Activated T-helper 17 cell treated with anti-CD3 and anti-CD28 coated beads, Interleukin-2, amount 50 U/mL, for 72 hours (primary cell): ENCODE results near the gene C18orf32. TPM values are rescaled to one million over a fixed set of nuclear protein-coding genes. Genes with fewer than 3 reads are reported as not detected.
"Not testable (repeated sequence)": the region's sequence is repeated elsewhere in the genome, so short reads cannot be mapped to it uniquely, and the experiment has no call there.

Experiments used
- ATAC-seq: fragments of 150-1000 bp; cut with Tn5 transposase; replicated peaks from 2 replicates; pipeline ENCODE4 v1.10.0; 2021; ENCODE audit warnings: mild to moderate bottlenecking, moderate library complexity
- H3K27ac Mint-ChIP-seq: one replicate; pipeline ENCODE4 v1.8.0; 2022; ENCODE audit warnings: mixed read lengths
- H3K27me3 Mint-ChIP-seq: one replicate; pipeline ENCODE4 v1.8.0; 2022; ENCODE audit warnings: mixed read lengths
- H3K36me3 Mint-ChIP-seq: one replicate; pipeline ENCODE4 v1.8.0; 2022; ENCODE audit warnings: low read depth, mild to moderate bottlenecking, mixed read lengths
- H3K4me1 Mint-ChIP-seq: one replicate; pipeline ENCODE4 v1.8.0; 2022; ENCODE audit warnings: mixed read lengths
- H3K4me3 Mint-ChIP-seq: one replicate; pipeline ENCODE4 v1.8.0; 2022; ENCODE audit warnings: mild to moderate bottlenecking, mixed read lengths
- H3K9me3 Mint-ChIP-seq: one replicate; pipeline ENCODE4 v1.8.0; 2022; ENCODE audit warnings: mixed read lengths
- total RNA-seq, 2 donors: library from RNA; stranded (reverse); gene quantifications; one replicate each; pipeline ENCODE4 v1.2.3, GENCODE V29; 2022

C18orf32 gene
- total RNA-seq, 2 donors from 2014 or later = 15.6 to 17.4 TPM

DNA sequence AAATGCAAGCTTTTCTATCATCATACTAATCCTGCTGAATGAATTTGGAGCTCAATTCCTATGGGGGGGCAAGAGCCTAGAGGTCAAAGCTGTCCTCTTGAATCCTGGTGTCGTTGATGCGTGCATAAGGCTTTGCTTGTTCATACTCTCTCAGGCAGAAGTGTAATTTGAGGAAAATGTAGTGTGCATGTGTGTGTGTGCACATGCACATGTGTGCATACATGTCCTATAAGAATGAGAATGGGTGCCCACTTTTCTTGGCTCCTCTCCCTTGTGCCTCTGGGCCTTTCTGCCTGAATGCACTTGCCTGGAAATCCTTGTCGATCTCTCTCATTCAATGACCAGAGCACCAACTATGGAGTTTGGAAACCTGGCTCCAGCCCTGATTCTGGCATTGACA is 28.5 kb upstream of the C18orf32 start:
- no peak for ATAC-seq
- Mint-ChIP-seq H3K36me3 (no peaks in the 10 kb centered on the region), H3K4me3 (no peak overlapping the region), H3K4me1 (no peaks in the 10 kb centered on the region), H3K27ac (no peak overlapping the region), H3K9me3 (no peaks in the 10 kb centered on the region), H3K27me3 (peaks cover 4% of the 10 kb centered on the region)

DNA sequence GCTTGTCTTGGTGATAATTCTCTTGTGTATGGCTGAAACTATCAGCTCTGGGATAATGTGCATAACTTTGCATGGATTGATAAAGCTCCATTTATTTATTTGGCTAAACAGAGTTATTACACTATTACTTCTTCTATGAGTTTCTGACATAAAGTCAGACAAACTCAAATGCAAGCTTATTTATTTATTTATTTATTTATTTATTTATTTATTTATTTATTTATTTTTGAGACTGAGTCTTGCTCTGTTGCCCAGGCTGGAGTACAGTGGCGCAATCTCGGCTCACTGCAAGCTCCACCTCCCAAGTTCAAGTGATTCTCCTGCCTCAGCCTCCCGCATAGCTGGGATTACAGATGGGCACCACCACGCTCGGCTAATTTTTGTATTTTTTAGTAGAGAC is 28.0 kb upstream of the C18orf32 start:
- not testable (repeated sequence) for H3K4me1 Mint-ChIP-seq, H3K9me3 Mint-ChIP-seq, H3K4me3 Mint-ChIP-seq, H3K27ac Mint-ChIP-seq, ATAC-seq, H3K36me3 Mint-ChIP-seq, H3K27me3 Mint-ChIP-seq

DNA sequence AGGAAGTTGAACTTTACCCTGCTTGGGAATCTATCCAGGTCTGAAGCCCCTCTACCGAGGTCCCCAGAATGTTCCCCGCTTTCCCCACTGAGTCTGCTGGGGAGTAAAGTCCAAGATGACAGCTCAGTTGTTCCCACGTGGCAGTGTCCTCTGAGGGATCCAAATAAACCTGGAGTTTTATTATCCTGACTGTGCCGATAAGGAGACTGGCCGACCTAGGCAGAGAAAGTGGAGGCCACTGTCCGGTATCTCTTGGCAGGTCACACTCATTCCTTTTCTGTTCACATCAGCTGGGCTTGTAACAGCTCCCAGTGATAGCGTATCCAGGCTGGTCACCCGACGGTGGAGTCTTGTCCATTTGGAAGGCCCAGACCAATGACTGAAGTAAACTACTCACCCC is 27.5 kb upstream of the C18orf32 start:
- ATAC-seq = no peak
- Mint-ChIP-seq H3K27me3 (peaks cover 4% of the 10 kb centered on the region), H3K27ac (no peak overlapping the region), H3K9me3 (no peaks in the 10 kb centered on the region), H3K4me1 (no peaks in the 10 kb centered on the region), H3K4me3 (no peak overlapping the region), H3K36me3 (no peaks in the 10 kb centered on the region)

GRCh38 chr18:49512876-49513275 is 25.8 kb upstream of the C18orf32 start:
- H3K27ac Mint-ChIP-seq, H3K4me3 Mint-ChIP-seq: not testable (repeated sequence)

DNA sequence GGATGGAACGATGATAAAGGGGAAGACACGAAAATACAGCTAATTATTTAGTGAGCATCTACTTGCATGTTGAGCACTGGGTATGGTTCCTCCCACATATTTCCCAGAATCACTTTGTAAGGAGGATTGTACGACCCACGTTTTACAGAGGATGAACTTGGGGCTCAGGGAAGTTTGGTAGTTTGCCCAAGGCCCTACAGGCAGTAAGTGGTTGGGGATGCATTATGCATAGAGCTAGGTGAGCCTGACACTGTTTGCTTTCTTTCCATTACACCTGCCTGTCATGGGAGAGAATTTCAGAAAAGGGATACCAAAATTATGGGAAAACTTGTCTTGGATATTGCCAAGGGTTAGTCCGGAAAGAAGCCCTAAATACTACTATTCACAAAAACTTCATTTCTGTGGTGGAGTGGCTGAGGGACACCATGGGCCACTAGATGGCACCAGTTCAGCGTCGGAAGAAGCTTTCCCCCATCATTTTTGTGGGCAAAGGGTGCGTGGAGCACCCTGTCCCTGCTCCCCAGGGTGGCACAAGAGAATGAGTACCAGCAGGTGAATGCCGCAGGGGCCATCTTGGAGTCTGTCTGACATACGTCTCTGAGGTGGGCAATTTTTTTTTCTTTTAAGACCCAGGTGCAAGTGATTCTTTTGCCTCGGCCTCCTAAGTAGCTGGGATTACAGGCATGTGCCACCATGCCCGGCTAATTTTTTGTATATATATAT is 23.5 kb upstream of the C18orf32 start:
- H3K36me3 Mint-ChIP-seq = no peaks in the 10 kb centered on the region
- no peaks in the 10 kb centered on the region for H3K4me1 Mint-ChIP-seq
- H3K27me3 Mint-ChIP-seq = peaks cover 14% of the 10 kb centered on the region
- H3K4me3 Mint-ChIP-seq = no peak overlapping the region
- H3K27ac Mint-ChIP-seq = no peak overlapping the region
- H3K9me3 Mint-ChIP-seq = no peaks in the 10 kb centered on the region
- peak; percentile 52 for ATAC-seq

More at GRCh38 chr18:49512876-49513275, 25.8 kb upstream of the C18orf32 start:
- not testable (repeated sequence) for H3K27me3 Mint-ChIP-seq, ATAC-seq, H3K4me1 Mint-ChIP-seq, H3K36me3 Mint-ChIP-seq, H3K9me3 Mint-ChIP-seq

GRCh38 chr18:49506438-49506837 is 19.4 kb upstream of the C18orf32 start:
- not testable (repeated sequence) for H3K36me3 Mint-ChIP-seq, H3K4me1 Mint-ChIP-seq, H3K4me3 Mint-ChIP-seq, H3K9me3 Mint-ChIP-seq, H3K27ac Mint-ChIP-seq, ATAC-seq
- peaks cover 18% of the 10 kb centered on the region for H3K27me3 Mint-ChIP-seq

DNA sequence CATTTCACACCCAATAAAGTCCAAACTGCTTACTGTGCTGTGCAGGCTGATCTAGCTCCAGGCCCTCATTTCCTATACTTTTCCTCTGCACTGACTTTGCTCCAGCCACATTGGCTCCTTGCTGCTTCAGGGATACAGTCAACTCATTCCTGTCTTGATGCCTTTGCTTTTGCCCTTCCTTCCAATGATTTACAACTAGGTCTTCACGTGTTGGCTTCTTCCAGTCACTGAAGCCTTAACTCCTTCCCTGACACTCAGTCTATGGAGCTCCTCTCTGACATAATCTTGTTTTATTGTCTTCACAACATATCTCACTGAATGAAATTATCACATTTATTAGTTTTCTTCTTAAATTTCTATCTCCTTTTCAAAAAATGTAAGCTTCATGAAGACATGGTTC is 16.9 kb upstream of the C18orf32 start:
- peaks cover 18% of the 10 kb centered on the region for H3K27me3 Mint-ChIP-seq
- no peak overlapping the region for H3K27ac Mint-ChIP-seq
- no peaks in the 10 kb centered on the region for H3K9me3 Mint-ChIP-seq
- H3K36me3 Mint-ChIP-seq = no peaks in the 10 kb centered on the region
- H3K4me1 Mint-ChIP-seq = no peaks in the 10 kb centered on the region
- no peak overlapping the region for H3K4me3 Mint-ChIP-seq
- no peak for ATAC-seq

- ATAC-seq = no peak
- Mint-ChIP-seq H3K36me3 (no peaks in the 10 kb centered on the region), H3K27ac (no peak overlapping the region)
Measured at GRCh38 chr18:49500201-49500921, 13.3 kb upstream of the C18orf32 start.

GRCh38 chr18:49499046-49499637 is 12.1 kb upstream of the C18orf32 start:
- no peak overlapping the region for H3K4me3 Mint-ChIP-seq
- H3K9me3 Mint-ChIP-seq = no peaks in the 10 kb centered on the region
- no peak for ATAC-seq
- H3K36me3 Mint-ChIP-seq = no peaks in the 10 kb centered on the region
- H3K27me3 Mint-ChIP-seq = peaks cover 10% of the 10 kb centered on the region
- H3K4me1 Mint-ChIP-seq = no peaks in the 10 kb centered on the region
- no peak overlapping the region for H3K27ac Mint-ChIP-seq

More at GRCh38 chr18:49500201-49500921, 13.3 kb upstream of the C18orf32 start:
- Mint-ChIP-seq H3K4me3 (no peak overlapping the region), H3K27me3 (peaks cover 10% of the 10 kb centered on the region), H3K4me1 (no peaks in the 10 kb centered on the region), H3K9me3 (no peaks in the 10 kb centered on the region)

GRCh38 chr18:49495480-49495879 is 8.4 kb upstream of the C18orf32 start:
- Mint-ChIP-seq H3K9me3 (no peaks in the 10 kb centered on the region), H3K27ac (no peak overlapping the region), H3K27me3 (peaks cover 3% of the 10 kb centered on the region), H3K4me3 (no peak overlapping the region), H3K4me1 (peaks cover 11% of the 10 kb centered on the region), H3K36me3 (peaks cover 20% of the 10 kb centered on the region)
- no peak for ATAC-seq

GRCh38 chr18:49495076-49495475 is 8.0 kb upstream of the C18orf32 start:
- Mint-ChIP-seq H3K4me1 (peaks cover 12% of the 10 kb centered on the region), H3K36me3 (peaks cover 24% of the 10 kb centered on the region), H3K4me3 (no peak overlapping the region), H3K27ac (no peak overlapping the region), H3K27me3 (peaks cover 3% of the 10 kb centered on the region), H3K9me3 (no peaks in the 10 kb centered on the region)
- ATAC-seq = no peak

DNA sequence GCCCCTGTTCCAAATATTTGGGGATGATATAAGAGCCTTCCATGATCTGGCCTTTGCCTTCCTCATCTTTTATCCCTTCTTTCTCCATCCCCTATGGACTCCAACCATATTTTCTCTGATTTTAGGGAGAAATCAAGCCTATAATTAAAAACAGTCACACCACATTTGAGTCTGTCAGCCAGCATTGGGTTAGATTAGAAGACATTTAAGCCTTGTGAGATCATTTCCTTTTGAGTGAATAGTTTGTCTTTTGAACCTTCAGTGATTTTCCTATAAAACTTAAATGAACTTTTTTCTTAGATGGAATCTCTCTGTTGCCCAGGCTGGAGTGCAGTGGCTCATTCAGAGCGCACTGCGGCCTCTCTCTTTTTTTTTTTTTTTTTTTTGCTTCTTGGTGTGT is 7.6 kb upstream of the C18orf32 start:
- peaks cover 3% of the 10 kb centered on the region for H3K27me3 Mint-ChIP-seq
- H3K4me3 Mint-ChIP-seq = no peak overlapping the region
- H3K9me3 Mint-ChIP-seq = no peaks in the 10 kb centered on the region
- H3K4me1 Mint-ChIP-seq = peaks cover 14% of the 10 kb centered on the region
- no peak for ATAC-seq
- H3K36me3 Mint-ChIP-seq = peaks cover 28% of the 10 kb centered on the region
- H3K27ac Mint-ChIP-seq = no peak overlapping the region

DNA sequence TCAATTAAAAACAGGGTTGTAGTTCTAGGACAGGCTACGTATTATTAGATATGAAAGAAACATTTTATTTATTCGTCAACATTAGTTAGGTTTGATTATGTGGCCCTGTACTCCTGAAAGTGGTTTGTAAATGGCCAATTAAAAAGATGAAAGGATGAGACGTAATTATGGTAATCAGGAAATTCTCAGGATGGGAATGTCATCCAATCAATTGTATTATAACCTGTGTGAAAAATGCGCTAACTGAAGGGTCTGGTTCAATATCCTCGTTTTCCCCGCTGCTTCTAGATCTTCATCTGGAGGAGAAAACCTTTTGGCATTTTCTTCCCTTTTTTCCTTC is 5.6 kb upstream of the C18orf32 start:
- peaks cover 21% of the 10 kb centered on the region for H3K4me1 Mint-ChIP-seq
- peaks cover 48% of the 10 kb centered on the region for H3K36me3 Mint-ChIP-seq
- H3K4me3 Mint-ChIP-seq = peak overlapping the region; percentile 86
- no peaks in the 10 kb centered on the region for H3K9me3 Mint-ChIP-seq
- peak overlapping the region; percentile 95 for H3K27ac Mint-ChIP-seq
- ATAC-seq = no peak
- H3K27me3 Mint-ChIP-seq = no peaks in the 10 kb centered on the region

GRCh38 chr18:49491857-49492693 is 5.0 kb upstream of the C18orf32 start, which contains the start of gene RPL17:
RPL17 (minus strand) TSS chr18:49492465.
- peak; percentile 83 for ATAC-seq
- Mint-ChIP-seq H3K9me3 (no peaks in the 10 kb centered on the region), H3K4me1 (peaks cover 21% of the 10 kb centered on the region), H3K4me3 (peak within 1 kb of the TSS; percentile 86), H3K36me3 (peaks cover 54% of the 10 kb centered on the region), H3K27ac (peak within 1 kb of the TSS; percentile 95), H3K27me3 (no peaks in the 10 kb centered on the region)
